Articular chondrocyte of knee joint (primary cell): ENCODE data around the gene TMEM269. TPM values are rescaled to one million over a fixed set of nuclear protein-coding genes. Genes with fewer than 3 reads are reported as not detected.

Source experiments
- total RNA-seq: library from RNA; depleted of rRNA; stranded (reverse); fragments of >200 nt; gene quantifications from 2 replicates; pipeline ENCODE4 v1.2.3, GENCODE V29; 2012

Gene TMEM269
- total RNA-seq = 0.11 TPM in 1 of 2 replicates, not detected in the other

GRCh38 chr1:42784946-42785693, at the start of gene TMEM269:
Gene TMEM269, plus strand, starts transcription at chr1:42784991. Its CDS starts 4,903 bp downstream, at chr1:42789894.

GRCh38 chr1:42739753-42740700, 44.8 kb upstream of the TMEM269 start, which contains the start of gene CLDN19:
Gene CLDN19, minus strand, starts transcription at chr1:42740236. Its CDS starts 173 bp downstream, at chr1:42740063.

GRCh38 chr1:42766741-42767509, 17.9 kb upstream of the TMEM269 start, which contains the start of the genes C1orf50 and P3H1:
Gene C1orf50, plus strand, starts transcription at chr1:42767249. Its CDS starts 63 bp downstream, at chr1:42767312.
Gene P3H1, minus strand, starts transcription at chr1:42767028. Its CDS starts 57 bp downstream, at chr1:42766971.

GRCh38 chr1:42816585-42817439, 32.0 kb downstream of the TMEM269 start, which contains the start of the genes ERMAP and SVBP:
Gene ERMAP, plus strand, starts transcription at chr1:42817122. Its CDS starts 13,327 bp downstream, at chr1:42830449.
Gene SVBP, minus strand, starts transcription at chr1:42817397. Its CDS starts 853 bp downstream, at chr1:42816544.

GRCh38 chr1:42846257-42847110, 61.7 kb downstream of the TMEM269 start, which contains the start of gene ZNF691:
Gene ZNF691, plus strand, starts transcription at chr1:42846613. Its CDS starts 3,046 bp downstream, at chr1:42849659.

Other genes with a start within 250 kb of the TMEM269 start
- 23.3 and 25.3 TPM in 2 replicates for gene PPIH, start 126.6 kb upstream of the TMEM269 start, total RNA-seq
- 669 and 745 TPM in 2 replicates for gene YBX1, start 102.6 kb upstream of the TMEM269 start, total RNA-seq
- not detected in 2 replicates for gene CLDN19, start 44.8 kb upstream of the TMEM269 start, total RNA-seq
- gene P3H1, start 18.0 kb upstream of the TMEM269 start, total RNA-seq = 132 and 138 TPM in 2 replicates
- 6.4 and 7.0 TPM in 2 replicates for gene C1orf50, start 17.7 kb upstream of the TMEM269 start, total RNA-seq
- 25.2 and 25.7 TPM in 2 replicates for gene ERMAP, start 32.1 kb downstream of the TMEM269 start, total RNA-seq
- gene SVBP, start 32.4 kb downstream of the TMEM269 start, total RNA-seq = 20.3 and 26.3 TPM in 2 replicates
- 7.3 and 10.3 TPM in 2 replicates for gene ZNF691, start 61.6 kb downstream of the TMEM269 start, total RNA-seq
- 68.5 and 86.8 TPM in 2 replicates for gene SLC2A1, start 173.9 kb downstream of the TMEM269 start, total RNA-seq